ENCODE measurements around the gene GADL1. TPM values are rescaled to one million over a fixed set of nuclear protein-coding genes. Genes with fewer than 3 reads are reported as not detected.

Gene GADL1
- total RNA-seq, 2 experiments from 2014 or later: not detected

DNA sequence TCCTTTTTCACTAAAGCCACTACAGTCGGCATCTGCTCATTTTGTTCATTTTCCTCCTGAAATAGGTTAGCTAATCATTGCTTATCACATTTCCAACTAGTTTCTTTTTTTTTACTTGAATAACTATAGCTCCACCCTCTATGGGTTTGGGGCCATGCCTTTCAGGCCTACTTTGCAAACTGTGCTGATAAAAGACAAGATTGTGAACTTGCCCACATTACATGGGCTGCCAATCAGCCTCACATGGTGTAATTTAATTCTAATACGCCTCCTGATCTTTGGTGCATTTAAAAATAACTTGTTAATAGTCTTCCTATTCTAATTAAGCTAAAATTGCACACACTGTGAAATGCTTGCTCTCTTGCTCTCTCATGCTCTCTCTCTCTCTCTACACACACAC, 197.6 kb downstream of the GADL1 start:
- Mint-ChIP-seq H3K27me3 (no peaks in the 10 kb centered on the region), H3K36me3 (peaks cover 85% of the 10 kb centered on the region), H3K4me1 (peaks cover 58% of the 10 kb centered on the region), H3K4me3 (no peak overlapping the region), H3K9me3 (peaks cover 2% of the 10 kb centered on the region), H3K27ac (peak overlapping the region; percentile 79)
- no peak for DNase-seq

DNA sequence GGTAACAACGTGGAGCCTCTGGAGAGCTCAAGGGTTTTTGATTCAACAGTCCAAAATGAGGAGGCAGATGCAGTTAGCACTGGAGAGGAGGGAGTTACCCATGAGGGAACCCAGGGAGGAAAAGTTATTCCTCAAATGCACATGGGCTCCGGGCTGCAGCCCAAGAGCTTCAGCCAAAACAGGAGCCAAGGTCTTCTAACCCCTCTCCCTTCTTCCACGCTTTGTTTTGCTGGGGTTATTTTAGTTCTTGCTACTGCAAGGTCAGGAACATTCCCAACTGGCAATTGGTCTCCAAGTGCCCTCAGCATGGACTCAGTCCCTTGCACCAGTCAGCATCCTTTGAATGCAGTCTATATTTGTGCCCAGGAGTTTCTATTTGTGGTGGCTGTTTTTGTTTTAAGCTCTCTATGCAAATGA, 198.1 kb downstream of the GADL1 start:
- H3K36me3 Mint-ChIP-seq: peaks cover 83% of the 10 kb centered on the region
- H3K4me3 Mint-ChIP-seq: no peak overlapping the region

DNA sequence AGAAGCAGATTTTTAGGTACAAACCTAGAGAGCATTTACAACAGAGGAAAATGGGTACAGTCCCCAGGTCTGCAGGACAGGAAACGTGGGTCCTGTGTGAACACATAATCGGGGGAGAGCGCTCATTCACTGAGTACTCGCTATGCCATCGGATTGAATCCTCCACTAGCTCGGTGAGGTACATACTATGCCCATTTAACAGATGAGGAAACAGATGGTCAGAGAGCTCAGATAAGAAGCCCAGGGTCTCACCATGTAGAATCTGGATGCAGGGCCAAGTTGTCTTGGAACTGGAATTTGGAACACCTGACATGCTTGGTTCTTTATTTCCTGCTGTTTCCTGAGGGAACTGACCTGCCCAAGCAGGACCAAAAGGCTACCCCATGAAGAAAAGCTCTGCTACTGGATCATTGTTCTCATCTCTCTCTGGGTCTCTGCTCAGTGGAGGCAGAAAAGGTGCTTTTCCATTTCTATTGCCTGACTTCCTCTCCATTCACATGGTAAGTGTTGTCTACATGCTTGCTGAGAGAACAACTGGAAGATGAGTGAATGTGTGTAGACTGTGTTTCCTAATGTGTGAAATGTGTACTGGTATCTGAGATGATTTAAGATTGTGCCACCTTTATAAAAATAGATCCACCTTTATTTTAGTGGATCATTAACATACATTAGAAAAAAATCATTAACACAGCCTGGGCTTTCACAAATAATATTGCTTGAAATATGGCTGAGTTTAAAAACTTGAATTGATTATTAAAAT, 199.0 kb downstream of the GADL1 start:
- H3K27me3 Mint-ChIP-seq: no peaks in the 10 kb centered on the region
- H3K9me3 Mint-ChIP-seq: peaks cover 2% of the 10 kb centered on the region
- H3K4me3 Mint-ChIP-seq: no peak overlapping the region
- H3K36me3 Mint-ChIP-seq: peaks cover 85% of the 10 kb centered on the region
- DNase-seq: no peak
- H3K27ac Mint-ChIP-seq: peak overlapping the region; percentile 79
- H3K4me1 Mint-ChIP-seq: peaks cover 66% of the 10 kb centered on the region

More for the DNA sequence above, 198.1 kb downstream of the GADL1 start:
- H3K9me3 Mint-ChIP-seq: peaks cover 2% of the 10 kb centered on the region
- peak overlapping the region; percentile 79 for H3K27ac Mint-ChIP-seq
- peaks cover 60% of the 10 kb centered on the region for H3K4me1 Mint-ChIP-seq
- DNase-seq: no peak
- H3K27me3 Mint-ChIP-seq: no peaks in the 10 kb centered on the region

DNA sequence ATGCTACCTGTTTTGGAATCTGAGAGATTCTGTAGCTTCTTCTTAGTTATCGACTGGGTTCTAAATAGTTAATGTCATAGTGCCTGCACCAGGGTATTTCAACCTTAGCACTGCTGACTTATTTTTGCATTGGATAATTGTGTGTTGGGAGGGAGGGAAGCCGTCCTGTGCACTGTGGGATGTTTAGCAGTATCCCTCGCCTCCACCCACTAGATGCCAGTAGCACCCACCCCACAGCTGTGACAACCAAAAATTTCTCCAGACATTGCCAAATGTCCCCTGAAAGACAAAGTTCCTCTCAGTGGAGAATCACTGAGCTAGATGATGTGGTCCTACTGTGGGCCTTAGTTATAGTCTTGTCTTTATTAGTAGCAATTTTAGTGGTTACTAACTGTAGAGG, 199.8 kb downstream of the GADL1 start:
- peak overlapping the region; percentile 79 for H3K27ac Mint-ChIP-seq
- DNase-seq: no peak
- peaks cover 2% of the 10 kb centered on the region for H3K9me3 Mint-ChIP-seq
- H3K4me1 Mint-ChIP-seq: peaks cover 73% of the 10 kb centered on the region
- no peaks in the 10 kb centered on the region for H3K27me3 Mint-ChIP-seq
- peaks cover 83% of the 10 kb centered on the region for H3K36me3 Mint-ChIP-seq
- H3K4me3 Mint-ChIP-seq: no peak overlapping the region

DNA sequence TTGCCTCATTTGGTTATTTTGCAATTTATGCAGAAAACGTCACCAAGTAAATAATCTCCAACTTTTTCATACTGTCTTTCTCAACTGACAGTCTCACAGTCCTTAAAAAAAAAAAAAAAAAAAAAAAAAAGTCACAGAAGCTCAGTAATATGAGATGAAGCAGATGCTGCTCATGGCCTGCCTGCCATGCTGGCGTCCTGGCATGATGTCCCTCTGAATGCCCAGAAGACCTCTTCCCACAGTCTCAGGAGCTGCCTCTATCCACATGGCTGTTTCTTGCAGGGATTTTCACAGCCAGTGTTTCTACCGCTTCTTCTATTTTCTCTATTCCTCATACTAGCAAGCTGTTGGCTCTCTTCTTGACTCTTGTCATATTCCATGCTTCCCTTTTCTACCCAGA, 200.3 kb downstream of the GADL1 start:
- Mint-ChIP-seq H3K27me3 (no peaks in the 10 kb centered on the region), H3K4me3 (no peak overlapping the region), H3K9me3 (peaks cover 2% of the 10 kb centered on the region), H3K4me1 (peaks cover 78% of the 10 kb centered on the region), H3K27ac (peak overlapping the region; percentile 79), H3K36me3 (peaks cover 83% of the 10 kb centered on the region)
- no peak for DNase-seq

DNA sequence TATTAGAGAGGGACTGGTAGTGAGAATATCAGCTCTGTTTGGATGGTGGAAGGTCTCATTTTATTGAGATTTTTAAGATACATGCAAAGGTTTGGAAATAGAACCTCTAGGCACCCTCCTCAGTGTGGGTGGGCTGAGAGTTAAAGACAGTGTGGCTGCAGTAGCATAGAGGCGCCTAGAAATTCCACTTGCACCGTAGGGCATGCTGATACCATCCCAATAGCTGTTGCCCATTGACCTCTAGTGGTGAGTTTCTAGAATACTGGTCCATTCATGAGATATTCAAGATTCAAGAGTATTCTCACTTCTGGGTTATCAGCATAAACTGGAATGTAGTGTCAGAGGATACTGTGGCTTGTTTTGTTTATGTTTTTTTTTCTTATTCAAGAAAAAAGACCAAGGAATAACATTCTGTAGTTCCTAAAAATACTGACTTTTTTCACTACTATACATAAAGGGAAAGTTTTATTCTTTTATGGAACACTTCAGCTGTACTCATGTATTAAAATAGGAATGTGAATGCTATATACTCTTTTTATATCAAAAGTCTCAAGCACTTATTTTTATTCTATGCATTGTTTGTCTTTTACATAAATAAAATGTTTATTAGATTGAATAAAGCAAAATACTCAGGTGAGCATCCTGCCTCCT, 200.9 kb downstream of the GADL1 start:
- H3K27ac Mint-ChIP-seq: peak overlapping the region; percentile 88
- peaks cover 81% of the 10 kb centered on the region for H3K4me1 Mint-ChIP-seq
- peak; percentile 31 for DNase-seq
- no peaks in the 10 kb centered on the region for H3K27me3 Mint-ChIP-seq
- H3K4me3 Mint-ChIP-seq: no peak overlapping the region
- H3K9me3 Mint-ChIP-seq: peaks cover 2% of the 10 kb centered on the region
- peaks cover 82% of the 10 kb centered on the region for H3K36me3 Mint-ChIP-seq

DNA sequence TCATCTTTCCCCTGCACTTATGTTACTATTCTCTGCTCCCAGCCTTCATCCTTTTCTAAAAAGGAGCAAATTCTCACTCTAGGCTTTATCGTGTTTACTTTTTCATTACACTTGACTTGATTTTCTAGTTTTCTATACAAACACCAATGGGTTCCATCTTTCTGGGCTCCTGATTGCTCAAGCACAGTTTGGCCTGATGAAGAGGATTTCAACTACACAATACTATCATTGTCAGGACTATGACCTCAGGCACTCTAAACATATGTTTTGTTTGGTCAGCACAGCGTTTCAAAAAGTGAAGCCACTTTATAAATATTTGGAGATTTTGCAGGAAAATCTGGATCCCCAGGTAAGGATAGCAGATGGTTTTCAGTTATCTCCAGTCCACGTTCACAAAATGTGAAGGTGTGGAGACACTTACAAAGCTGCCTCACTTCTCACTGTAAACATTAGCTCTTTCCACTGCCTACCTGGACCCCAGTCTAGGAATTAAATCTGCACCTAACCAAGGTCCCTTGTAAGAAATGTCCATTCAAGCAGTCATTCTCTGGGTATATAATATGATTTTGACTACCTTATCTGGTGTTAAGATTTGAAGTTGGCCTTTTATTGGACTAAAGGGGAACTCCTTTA, 201.8 kb downstream of the GADL1 start:
- peak overlapping the region; percentile 88 for H3K27ac Mint-ChIP-seq
- peaks cover 87% of the 10 kb centered on the region for H3K4me1 Mint-ChIP-seq
- peaks cover 2% of the 10 kb centered on the region for H3K9me3 Mint-ChIP-seq
- DNase-seq: no peak
- no peak overlapping the region for H3K4me3 Mint-ChIP-seq
- no peaks in the 10 kb centered on the region for H3K27me3 Mint-ChIP-seq
- peaks cover 81% of the 10 kb centered on the region for H3K36me3 Mint-ChIP-seq

DNA sequence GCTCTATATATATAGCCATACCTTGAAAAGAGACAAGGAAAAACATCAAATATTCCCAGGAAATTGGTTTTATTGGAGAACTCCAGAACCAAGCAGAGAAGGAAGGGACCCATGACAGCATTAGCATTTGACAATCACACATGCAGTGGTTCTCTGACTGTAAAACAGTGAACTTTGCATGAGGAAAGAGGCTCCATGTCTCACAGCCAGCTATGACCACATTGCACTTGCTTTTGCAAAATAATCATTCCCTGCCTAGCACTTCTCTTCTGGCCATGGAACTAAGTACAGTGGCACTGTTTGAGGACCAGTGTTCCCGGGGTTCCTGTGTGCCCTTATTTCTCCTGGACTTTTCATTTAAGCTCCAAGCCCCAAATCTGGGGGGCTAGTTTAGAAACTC, 202.5 kb downstream of the GADL1 start:
- Mint-ChIP-seq H3K4me1 (peaks cover 88% of the 10 kb centered on the region), H3K4me3 (no peak overlapping the region), H3K27ac (peak overlapping the region; percentile 88), H3K27me3 (no peaks in the 10 kb centered on the region), H3K9me3 (no peaks in the 10 kb centered on the region), H3K36me3 (peaks cover 81% of the 10 kb centered on the region)
- DNase-seq: no peak

DNA sequence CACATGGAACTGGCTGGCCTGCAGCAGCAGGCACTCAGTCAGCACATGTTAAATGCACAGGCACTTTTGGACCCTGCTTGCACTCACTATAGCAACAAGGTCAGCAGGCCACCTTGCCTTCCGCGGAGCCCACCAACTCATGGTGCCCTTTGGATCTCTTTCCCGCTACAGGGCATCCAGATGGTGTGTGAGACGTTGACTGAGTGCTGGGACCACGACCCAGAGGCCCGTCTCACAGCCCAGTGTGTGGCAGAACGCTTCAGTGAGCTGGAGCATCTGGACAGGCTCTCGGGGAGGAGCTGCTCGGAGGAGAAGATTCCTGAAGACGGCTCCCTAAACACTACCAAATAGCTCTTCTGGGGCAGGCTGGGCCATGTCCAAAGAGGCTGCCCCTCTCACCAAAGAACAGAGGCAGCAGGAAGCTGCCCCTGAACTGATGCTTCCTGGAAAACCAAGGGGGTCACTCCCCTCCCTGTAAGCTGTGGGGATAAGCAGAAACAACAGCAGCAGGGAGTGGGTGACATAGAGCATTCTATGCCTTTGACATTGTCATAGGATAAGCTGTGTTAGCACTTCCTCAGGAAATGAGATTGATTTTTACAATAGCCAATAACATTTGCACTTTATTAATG, 203.1 kb downstream of the GADL1 start:
- Mint-ChIP-seq H3K27me3 (no peaks in the 10 kb centered on the region), H3K27ac (peak overlapping the region; percentile 95), H3K9me3 (no peaks in the 10 kb centered on the region), H3K36me3 (peaks cover 81% of the 10 kb centered on the region), H3K4me3 (no peak overlapping the region), H3K4me1 (peaks cover 89% of the 10 kb centered on the region)
- no peak for DNase-seq

DNA sequence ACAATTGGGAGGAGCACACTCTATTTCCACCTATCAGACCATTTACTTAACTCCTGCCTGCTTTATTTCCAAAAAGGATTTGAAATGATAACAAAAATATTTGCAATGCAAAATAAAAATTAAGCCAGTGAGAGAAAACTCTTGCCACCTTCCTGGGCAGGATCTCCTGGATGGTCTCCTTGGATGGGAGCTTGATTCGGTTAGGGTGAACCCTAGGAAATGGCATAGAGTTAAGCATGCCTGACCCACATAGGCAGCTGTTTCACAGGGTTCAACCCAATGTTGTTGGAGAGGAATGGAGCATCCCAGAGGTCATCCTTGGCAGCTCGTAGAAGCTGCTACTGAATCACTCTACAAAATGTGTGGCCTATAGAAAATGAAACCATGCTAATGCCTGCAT, 204.3 kb downstream of the GADL1 start:
- Mint-ChIP-seq H3K27me3 (no peaks in the 10 kb centered on the region), H3K4me1 (peaks cover 89% of the 10 kb centered on the region), H3K36me3 (peaks cover 82% of the 10 kb centered on the region), H3K4me3 (no peak overlapping the region), H3K27ac (peak overlapping the region; percentile 95), H3K9me3 (peaks cover 2% of the 10 kb centered on the region)
- DNase-seq: no peak

DNA sequence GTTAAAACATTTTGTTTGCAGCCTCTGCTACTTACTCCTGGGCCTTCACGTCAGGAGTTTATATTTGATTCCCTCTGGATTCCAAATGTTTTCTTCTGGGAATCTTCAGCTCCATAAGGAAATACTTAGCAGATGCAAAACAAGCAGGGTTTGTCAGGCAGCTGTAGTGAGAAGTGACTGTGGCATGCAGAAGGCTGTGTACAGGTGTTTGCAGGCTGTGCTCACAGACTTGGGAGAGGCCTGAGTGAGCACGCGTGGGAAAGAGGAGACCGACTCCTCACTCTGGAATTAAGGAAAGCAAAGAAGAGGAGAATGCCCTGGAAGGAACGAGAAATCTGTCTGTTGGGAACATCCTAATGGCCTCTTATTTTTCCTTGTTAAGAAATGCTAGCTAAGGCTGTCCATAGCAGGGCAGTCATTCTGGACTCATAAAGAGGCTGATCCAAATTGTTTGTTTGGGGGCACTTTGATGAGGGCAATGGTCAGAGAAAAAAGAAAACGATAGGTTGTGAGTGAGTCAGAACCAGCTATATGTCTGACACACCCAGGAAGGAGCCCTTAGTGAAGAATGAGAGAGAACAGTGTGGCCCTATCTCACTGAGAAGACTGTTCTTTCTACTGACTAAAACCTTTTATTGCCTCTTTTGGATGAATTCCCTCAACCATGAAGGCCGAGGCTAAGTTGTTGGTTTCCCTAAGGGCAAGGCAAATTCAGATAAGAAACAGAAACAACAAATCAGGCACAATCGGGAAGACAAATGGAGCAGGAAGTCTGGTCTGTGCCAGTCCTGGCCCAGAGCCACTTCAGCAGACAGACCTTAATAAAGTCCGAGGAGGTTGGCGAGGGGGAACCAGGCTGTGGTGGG, 205.5 kb downstream of the GADL1 start:
- no peak for DNase-seq
- H3K27me3 Mint-ChIP-seq: no peaks in the 10 kb centered on the region
- peaks cover 4% of the 10 kb centered on the region for H3K9me3 Mint-ChIP-seq
- H3K36me3 Mint-ChIP-seq: peaks cover 83% of the 10 kb centered on the region
- H3K27ac Mint-ChIP-seq: peak overlapping the region; percentile 95
- H3K4me3 Mint-ChIP-seq: peak overlapping the region; percentile 68
- peaks cover 90% of the 10 kb centered on the region for H3K4me1 Mint-ChIP-seq

DNA sequence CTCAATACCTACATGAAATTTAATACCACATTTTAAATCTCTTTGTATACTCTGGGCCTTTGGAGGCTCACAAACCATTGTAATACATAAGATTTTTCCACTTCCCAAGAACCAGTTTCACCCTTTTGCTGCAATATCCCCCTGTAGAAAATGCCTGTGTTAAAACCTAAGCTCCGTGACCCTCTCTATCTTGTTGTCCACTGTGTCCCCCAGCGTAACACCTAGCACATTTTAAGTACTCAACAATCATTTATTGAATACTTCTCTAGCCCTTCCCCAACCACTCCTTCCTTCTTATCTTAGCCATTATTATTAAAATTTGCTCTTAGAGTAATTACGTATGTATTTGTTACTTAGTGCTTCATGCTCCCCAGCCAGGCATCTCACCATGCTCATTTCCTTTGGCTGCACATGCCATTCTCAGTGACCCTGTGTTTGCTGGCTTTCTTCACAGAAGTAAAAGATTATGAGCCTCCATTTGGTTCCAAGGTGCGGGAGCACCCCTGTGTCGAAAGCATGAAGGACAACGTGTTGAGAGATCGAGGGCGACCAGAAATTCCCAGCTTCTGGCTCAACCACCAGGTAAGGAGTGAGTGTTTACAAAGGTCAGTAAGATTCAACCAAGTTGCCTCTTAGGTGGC, 206.4 kb downstream of the GADL1 start:
- no peak for DNase-seq
- Mint-ChIP-seq H3K4me1 (peaks cover 89% of the 10 kb centered on the region), H3K27me3 (no peaks in the 10 kb centered on the region), H3K9me3 (peaks cover 6% of the 10 kb centered on the region), H3K27ac (peak overlapping the region; percentile 95), H3K4me3 (peak overlapping the region; percentile 23), H3K36me3 (peaks cover 83% of the 10 kb centered on the region)

DNA sequence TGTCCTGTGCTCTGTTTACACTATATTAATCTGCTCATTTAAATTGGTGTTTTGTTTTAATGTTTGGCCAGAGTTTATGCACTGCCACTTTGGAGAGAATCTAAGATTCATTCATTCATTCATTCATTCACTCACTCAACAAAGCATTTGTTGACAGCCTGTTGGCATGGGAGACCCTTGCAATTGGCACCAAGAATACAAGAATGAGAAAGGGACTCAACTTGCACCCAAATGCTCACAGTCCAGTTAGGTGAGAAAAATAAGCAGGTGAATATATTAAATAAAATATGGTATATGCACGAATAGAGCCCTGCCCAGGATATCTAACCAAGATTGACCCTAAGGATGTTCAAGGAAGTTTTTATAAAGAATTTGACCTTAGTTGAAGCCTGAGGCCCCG, 207.7 kb downstream of the GADL1 start:
- Mint-ChIP-seq H3K4me1 (peaks cover 91% of the 10 kb centered on the region), H3K27me3 (no peaks in the 10 kb centered on the region), H3K27ac (peak overlapping the region; percentile 92), H3K9me3 (peaks cover 6% of the 10 kb centered on the region), H3K36me3 (peaks cover 84% of the 10 kb centered on the region), H3K4me3 (no peak overlapping the region)
- no peak for DNase-seq

DNA sequence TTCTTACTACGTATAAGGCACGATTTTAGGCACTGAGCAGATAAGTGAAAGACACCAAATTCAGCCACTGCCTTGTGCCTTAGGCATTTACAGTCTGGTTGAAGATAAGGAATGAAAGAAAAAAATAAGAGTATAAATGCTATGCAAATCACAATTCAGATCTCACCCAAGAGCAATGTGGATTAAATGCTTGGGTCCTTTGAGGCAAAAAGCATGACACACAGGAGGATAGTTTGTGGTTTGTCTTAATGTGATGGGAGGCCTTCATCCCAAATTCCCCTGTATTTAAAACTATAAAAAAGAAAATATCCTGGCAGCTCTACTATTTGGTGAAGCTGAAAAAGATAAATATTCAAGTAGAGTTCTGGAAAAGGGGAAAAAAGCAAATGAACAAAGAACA, 208.3 kb downstream of the GADL1 start:
- peaks cover 94% of the 10 kb centered on the region for H3K4me1 Mint-ChIP-seq

More for the DNA sequence above, 208.3 kb downstream of the GADL1 start:
- H3K9me3 Mint-ChIP-seq: peaks cover 6% of the 10 kb centered on the region
- peak overlapping the region; percentile 92 for H3K27ac Mint-ChIP-seq
- no peak for DNase-seq
- H3K27me3 Mint-ChIP-seq: no peaks in the 10 kb centered on the region
- H3K4me3 Mint-ChIP-seq: no peak overlapping the region
- H3K36me3 Mint-ChIP-seq: peaks cover 85% of the 10 kb centered on the region
